Stomach smooth muscle (tissue), 2 donors: ENCODE results near the gene NEDD9.

Source experiments
- H3K27ac ChIP-seq: one replicate; pipeline ENCODE4 v1.7.0; 2013; ENCODE audit warnings: mild to moderate bottlenecking, low read length, inconsistent platforms
- H3K27me3 ChIP-seq, 2 donors: one replicate each; pipeline ENCODE4 v1.7.0; 2013; ENCODE audit warnings: low read length in 2 of 2; ENCODE audit not compliant: insufficient read depth in 2 of 2, control insufficient read depth in 1 of 2
- H3K36me3 ChIP-seq, 2 donors: one replicate each; pipeline ENCODE4 v1.7.0; 2013; ENCODE audit warnings: low read length in 2 of 2; ENCODE audit not compliant: control insufficient read depth in 2 of 2, insufficient read depth in 2 of 2
- H3K4me1 ChIP-seq: one replicate; pipeline ENCODE4 v1.7.0; 2013; ENCODE audit warnings: low read length; ENCODE audit not compliant: control insufficient read depth, insufficient read depth
- H3K4me3 ChIP-seq, 2 donors: one replicate each; pipeline ENCODE4 v1.7.0; 2013; ENCODE audit warnings: low read length in 2 of 2
- H3K9ac ChIP-seq, 2 donors: one replicate each; pipeline ENCODE4 v1.7.0; 2013; ENCODE audit warnings: low read length in 2 of 2, mild to moderate bottlenecking in 1 of 2
- H3K9me3 ChIP-seq, 2 donors: one replicate each; pipeline ENCODE4 v1.7.0; 2013; ENCODE audit warnings: low read length in 2 of 2; ENCODE audit not compliant: control insufficient read depth in 2 of 2
- donor health status: healthy.
- donor health status: Pancreatic carcinoma.

NEDD9 gene

DNA sequence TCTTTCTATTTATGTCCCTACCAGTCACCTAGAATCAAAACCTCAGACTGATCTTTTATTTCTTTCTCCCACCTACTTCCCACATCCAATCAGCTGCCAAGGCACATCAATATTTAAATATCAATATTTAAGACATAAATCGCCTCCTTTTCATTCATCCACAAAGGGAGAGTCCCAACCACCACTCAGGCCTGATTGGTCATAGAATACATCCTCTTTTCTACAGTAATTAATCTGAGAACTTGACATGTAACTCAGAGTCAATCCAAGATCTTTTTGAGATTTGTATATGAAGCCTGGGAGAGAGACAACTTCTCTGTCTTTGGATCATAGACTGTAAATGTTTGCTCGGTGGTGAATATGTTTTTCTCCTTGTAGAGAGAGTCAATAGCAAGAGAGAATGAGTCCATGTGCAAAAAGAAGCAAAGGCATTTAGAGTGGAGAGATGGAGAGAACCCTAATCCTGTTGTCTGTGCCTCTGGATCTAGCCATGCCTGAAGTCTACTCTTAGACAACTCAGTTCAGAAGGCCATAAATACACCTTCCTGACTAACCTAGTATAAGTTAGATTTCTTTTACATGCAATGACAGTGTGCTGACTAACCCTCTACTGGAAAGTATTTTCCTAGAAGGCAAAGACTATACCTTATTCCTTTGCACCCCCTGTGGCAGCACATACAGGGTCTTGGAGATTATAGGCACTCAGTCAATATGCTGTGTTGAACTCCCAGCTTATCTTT is 12.1 kb upstream of the NEDD9 start:
- no peaks in the 10 kb centered on the region for H3K4me1 ChIP-seq

DNA sequence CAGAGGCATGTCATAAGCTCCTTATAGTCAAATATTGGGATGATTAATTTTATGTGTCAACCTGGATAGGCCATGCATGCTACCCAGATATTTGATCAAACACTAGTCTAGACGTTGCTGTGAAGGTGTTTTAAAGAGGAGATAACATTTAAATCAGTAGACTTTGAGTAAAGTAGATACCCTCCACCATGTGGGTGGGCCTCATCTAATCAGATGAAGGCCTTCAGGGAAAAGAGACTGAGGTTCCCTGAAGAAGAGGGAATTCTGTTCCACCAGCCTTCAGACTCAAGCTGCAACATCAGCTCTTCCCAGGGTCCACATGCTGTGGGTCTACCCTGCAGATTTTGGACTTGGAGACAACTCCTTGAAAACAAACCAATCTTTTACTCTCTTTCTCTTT is 11.4 kb upstream of the NEDD9 start:
- Histone ChIP-seq H3K4me1 (no peaks in the 10 kb centered on the region), H3K27me3 (no peaks in the 10 kb centered on the region), H3K4me3 (no peak overlapping the region), H3K36me3 (no peaks in the 10 kb centered on the region), H3K9me3 (no peaks in the 10 kb centered on the region), H3K9ac (no peak overlapping the region), H3K27ac (no peak overlapping the region)

More for the DNA sequence above, 12.1 kb upstream of the NEDD9 start:
- Histone ChIP-seq H3K4me3 (no peak overlapping the region), H3K27me3 (no peaks in the 10 kb centered on the region), H3K9ac (no peak overlapping the region), H3K36me3 (no peaks in the 10 kb centered on the region), H3K9me3 (no peaks in the 10 kb centered on the region), H3K27ac (no peak overlapping the region)

DNA sequence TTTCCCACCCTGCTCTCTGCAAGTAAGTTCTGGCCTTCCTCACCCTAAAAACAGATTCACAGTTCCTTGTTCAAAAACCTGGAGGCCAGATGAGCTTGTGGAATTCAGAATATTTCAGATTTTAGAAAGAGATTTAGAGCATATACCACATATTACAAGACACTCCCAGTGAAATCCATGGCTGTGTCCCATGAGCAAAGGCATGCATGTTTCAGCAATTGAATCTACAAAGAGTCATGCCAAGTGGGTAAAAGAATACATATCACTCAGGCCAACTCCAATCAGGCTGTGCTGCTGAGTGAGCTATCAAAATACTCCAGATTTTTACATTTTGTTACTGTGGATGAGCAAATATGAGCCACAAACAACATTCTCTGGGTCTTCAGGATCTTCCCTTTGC is 10.2 kb upstream of the NEDD9 start:
- H3K9me3 ChIP-seq: no peaks in the 10 kb centered on the region
- H3K36me3 ChIP-seq: no peaks in the 10 kb centered on the region
- no peaks in the 10 kb centered on the region for H3K27me3 ChIP-seq
- H3K4me1 ChIP-seq: no peaks in the 10 kb centered on the region
- no peak overlapping the region for H3K9ac ChIP-seq
- no peak overlapping the region for H3K4me3 ChIP-seq
- no peak overlapping the region for H3K27ac ChIP-seq

DNA sequence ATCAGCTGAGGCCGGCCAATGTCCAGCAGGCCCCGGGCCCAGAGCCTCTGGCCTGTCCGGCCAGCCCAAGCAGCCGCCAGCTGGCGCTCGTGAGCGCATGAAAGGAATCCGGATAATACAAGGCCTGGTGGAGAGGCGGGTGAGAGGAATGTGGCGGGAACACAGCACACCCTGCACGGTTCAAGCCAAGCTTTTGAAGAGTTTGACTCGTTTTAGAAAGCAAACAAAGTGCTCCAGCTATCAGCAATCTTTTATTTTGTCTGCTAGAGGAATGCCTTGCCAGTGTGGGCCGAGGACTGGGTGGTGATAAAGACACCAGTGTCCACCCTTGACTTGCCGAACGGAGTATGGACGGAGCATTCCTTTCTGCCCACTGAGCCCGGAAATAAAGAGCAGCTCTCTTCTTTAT is 9.3 kb upstream of the NEDD9 start:
- H3K9ac ChIP-seq: no peak overlapping the region
- no peaks in the 10 kb centered on the region for H3K9me3 ChIP-seq
- no peak overlapping the region for H3K27ac ChIP-seq
- H3K4me3 ChIP-seq: no peak overlapping the region
- H3K4me1 ChIP-seq: no peaks in the 10 kb centered on the region
- H3K27me3 ChIP-seq: no peaks in the 10 kb centered on the region
- H3K36me3 ChIP-seq: no peaks in the 10 kb centered on the region

DNA sequence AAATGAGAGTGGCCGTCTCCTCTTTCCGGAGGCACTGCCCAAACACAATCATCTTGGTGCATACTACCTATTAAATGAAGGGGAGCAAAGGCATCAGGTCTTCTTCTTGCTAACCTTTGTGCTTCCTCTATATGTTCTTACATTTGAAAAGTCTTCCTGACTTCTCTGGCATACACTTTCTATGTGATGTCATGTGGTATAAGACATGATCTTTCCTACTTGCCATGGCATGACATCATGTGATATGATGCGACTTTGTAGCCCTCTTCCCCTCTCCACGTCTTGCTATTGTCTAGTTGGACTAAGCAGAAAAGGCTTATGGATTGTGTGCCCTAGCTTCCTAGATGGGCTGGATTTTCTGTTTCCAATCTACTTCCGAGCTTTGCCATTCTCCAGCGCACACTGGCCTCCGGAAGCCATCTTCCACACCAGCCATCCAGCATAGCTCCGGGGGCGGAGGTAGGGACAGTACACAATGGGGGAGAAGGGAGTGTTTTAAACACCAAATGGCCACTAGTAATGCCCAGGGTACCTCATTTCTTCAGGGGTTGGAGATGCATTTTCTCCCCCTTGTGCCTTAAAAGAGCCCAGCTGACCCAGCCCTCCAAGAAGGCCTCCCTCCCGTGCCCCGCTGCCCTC is 8.8 kb upstream of the NEDD9 start:
- H3K36me3 ChIP-seq: no peaks in the 10 kb centered on the region
- H3K9ac ChIP-seq: no peak overlapping the region
- no peaks in the 10 kb centered on the region for H3K9me3 ChIP-seq
- H3K4me1 ChIP-seq: no peaks in the 10 kb centered on the region
- H3K27ac ChIP-seq: no peak overlapping the region
- no peaks in the 10 kb centered on the region for H3K27me3 ChIP-seq
- H3K4me3 ChIP-seq: no peak overlapping the region

DNA sequence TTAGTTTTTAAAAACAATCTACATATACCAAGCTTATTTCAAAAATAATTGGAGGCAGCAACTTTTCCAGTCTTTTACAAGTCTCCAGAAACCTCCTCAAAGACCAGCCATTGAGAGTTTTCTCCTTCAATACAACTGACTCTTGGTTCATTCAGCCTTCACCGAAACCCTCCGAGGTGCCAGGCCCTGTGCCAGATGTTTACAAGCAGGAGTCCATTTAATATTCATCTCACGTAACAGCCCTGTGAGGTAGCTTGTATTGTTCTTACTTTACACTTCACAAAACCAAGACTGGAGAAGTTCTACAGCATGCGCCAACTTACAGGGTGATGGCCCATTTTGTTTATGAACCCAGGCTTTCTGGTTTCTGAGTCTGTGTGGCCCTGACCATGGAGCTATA is 5.5 kb upstream of the NEDD9 start:
- no peak overlapping the region for H3K9ac ChIP-seq
- no peaks in the 10 kb centered on the region for H3K36me3 ChIP-seq
- H3K27ac ChIP-seq: no peak overlapping the region
- no peaks in the 10 kb centered on the region for H3K9me3 ChIP-seq
- no peaks in the 10 kb centered on the region for H3K27me3 ChIP-seq
- peaks cover 6% of the 10 kb centered on the region for H3K4me1 ChIP-seq
- H3K4me3 ChIP-seq: no peak overlapping the region

DNA sequence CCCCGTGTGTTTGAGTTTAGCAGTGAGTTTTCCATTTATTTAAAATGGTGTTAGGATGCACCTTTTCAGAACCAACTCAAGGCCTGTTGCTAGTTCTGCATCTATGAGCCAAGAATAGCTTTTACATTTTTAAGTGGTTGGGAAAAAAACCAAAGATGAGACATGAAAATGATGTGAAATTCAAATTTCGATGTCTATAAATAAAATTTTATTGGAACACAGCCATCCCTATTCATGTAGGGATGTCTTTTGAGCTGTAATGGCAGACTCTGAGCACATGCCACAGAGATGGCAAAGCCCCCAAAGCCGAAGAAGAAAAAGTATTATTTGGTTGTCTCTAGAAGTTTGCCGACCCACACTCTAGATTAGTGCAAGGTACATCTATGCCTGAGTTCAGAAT is 5.0 kb upstream of the NEDD9 start:
- no peaks in the 10 kb centered on the region for H3K9me3 ChIP-seq
- H3K4me3 ChIP-seq: no peak overlapping the region
- H3K9ac ChIP-seq: no peak overlapping the region
- peaks cover 6% of the 10 kb centered on the region for H3K4me1 ChIP-seq
- no peaks in the 10 kb centered on the region for H3K27me3 ChIP-seq
- H3K27ac ChIP-seq: no peak overlapping the region
- H3K36me3 ChIP-seq: no peaks in the 10 kb centered on the region

DNA sequence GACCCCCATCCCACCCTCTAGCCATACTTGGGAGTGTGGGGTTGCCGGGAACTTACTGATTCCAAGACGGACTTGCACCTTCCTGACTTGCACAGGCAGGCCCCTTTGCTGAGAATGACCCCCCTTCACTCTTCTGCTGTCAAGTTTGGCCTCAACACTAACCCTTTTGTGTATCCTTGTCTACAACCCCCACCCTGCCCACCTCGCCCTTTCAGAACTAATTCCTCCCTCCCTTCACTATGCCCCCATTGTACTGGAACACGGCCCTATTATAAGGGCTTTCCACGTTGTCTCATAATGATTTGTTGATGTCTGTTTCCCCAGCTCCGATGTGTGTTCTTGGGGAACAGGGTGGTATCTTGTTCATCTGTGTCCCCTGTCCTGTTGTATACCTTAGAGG is 4.4 kb upstream of the NEDD9 start:
- H3K36me3 ChIP-seq: no peaks in the 10 kb centered on the region
- no peak overlapping the region for H3K27ac ChIP-seq
- H3K9me3 ChIP-seq: no peaks in the 10 kb centered on the region
- no peaks in the 10 kb centered on the region for H3K27me3 ChIP-seq
- peaks cover 6% of the 10 kb centered on the region for H3K4me1 ChIP-seq
- H3K4me3 ChIP-seq: no peak overlapping the region
- H3K9ac ChIP-seq: no peak overlapping the region

DNA sequence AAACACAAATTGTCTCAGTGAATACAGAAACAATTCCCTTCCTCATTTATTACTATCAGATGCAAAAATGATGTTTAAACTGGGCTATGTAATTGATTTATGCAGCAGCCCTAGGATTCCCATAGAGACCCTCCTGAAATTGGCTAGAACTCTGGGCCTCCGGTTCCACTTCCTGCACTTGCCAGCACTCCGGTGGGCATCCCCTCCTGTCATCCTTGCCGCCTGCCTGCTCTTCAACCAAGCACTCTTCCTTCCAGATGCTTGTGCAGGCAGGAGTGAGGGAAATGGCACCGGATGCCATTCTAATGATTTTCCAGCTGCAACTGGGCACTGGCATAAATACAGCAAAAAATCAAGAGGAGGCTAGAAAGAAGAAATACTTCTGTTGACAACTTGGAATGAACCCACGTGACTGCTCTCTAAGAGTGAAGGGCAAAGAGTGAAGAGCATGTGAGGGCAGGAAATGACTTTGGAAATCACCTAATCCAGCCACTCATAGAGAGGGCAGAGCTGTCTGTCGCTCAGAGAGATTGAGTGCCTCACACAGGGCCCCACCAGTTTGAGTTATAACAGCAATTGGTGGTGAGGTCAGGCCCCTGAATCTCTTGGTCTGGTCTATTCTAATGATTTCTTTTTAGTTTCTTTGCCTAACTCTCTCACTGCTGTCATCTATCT is 3.7 kb upstream of the NEDD9 start:
- H3K27ac ChIP-seq: no peak overlapping the region
- H3K36me3 ChIP-seq: no peaks in the 10 kb centered on the region
- H3K9me3 ChIP-seq: no peaks in the 10 kb centered on the region
- H3K4me1 ChIP-seq: peaks cover 10% of the 10 kb centered on the region
- H3K4me3 ChIP-seq: no peak overlapping the region
- H3K27me3 ChIP-seq: no peaks in the 10 kb centered on the region
- H3K9ac ChIP-seq: no peak overlapping the region

DNA sequence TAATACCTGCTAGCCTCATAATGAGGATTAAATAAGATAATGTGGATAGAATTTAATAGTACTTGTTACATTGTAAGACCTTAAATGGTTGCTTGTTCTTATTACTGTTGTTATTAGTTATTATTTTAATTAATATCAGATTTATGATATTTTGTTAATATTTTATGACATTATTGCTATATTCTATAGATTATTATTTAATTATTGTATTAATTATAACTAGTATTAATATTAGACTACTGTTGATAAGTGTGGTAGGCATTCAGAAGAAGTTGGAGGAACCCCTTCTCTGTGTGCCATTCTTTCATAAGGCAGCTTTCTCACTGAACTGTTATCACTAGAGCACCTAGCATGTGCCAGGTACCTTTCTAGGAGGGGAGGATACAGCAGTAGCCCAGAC is 2.6 kb upstream of the NEDD9 start:
- H3K9me3 ChIP-seq: no peaks in the 10 kb centered on the region
- no peak overlapping the region for H3K9ac ChIP-seq
- H3K4me3 ChIP-seq: no peak overlapping the region
- no peak overlapping the region for H3K27ac ChIP-seq
- peaks cover 10% of the 10 kb centered on the region for H3K4me1 ChIP-seq
- no peaks in the 10 kb centered on the region for H3K36me3 ChIP-seq
- no peaks in the 10 kb centered on the region for H3K27me3 ChIP-seq
